Bronchus fibroblast of lung (primary cell): ENCODE data around the gene SLC25A30. TPM values are rescaled to one million over a fixed set of nuclear protein-coding genes. Genes with fewer than 3 reads are reported as not detected.

Experiments
- total RNA-seq: library from RNA; depleted of rRNA; stranded (reverse); fragments of >200 nt; gene quantifications from 2 replicates; pipeline ENCODE4 v1.2.3, GENCODE V29; 2015

Gene SLC25A30, protein sequence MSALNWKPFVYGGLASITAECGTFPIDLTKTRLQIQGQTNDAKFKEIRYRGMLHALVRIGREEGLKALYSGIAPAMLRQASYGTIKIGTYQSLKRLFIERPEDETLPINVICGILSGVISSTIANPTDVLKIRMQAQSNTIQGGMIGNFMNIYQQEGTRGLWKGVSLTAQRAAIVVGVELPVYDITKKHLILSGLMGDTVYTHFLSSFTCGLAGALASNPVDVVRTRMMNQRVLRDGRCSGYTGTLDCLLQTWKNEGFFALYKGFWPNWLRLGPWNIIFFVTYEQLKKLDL
- 2.8 and 2.9 TPM in 2 replicates for total RNA-seq

DNA sequence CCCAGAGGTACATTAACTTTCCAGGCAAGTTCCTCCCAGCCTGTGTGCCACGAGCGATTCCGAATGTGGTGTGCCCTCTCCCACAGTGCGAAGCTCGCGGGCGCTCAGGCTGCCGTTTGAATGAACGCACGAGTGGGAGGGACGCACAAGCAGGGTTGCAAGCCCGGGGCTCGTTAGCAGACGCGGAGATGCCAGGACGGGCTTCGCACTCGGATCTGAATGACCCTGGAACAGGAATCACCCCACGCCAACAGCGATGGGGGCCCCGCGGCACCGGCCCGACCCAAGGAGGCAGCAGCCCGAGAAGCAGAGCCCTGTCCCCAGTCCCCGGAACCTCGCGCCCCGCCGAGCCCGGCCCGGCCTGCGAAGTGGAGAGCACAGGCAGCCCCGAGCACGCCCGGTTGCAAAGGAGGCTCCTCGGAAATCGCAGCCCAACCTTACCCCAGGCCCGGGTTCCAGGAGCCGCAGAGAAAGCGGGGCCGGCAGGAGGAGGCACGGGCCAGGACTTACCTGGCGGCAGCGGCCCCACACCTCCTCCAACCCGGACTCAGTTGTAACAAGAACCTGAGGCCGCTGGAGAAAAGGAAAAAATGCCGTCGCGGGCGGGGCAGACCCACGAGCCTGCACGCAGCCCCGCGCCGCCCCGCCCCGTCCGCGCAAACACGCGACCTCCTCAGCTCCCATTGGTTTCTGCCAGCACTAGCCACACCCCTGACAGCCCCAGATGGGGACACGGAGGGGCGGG, at the start of gene SLC25A30:
TSS of gene SLC25A30 (minus strand) at position 584 of the 745 bp plus-strand sequence. CDS start 6,948 bp downstream, outside the sequence.

DNA sequence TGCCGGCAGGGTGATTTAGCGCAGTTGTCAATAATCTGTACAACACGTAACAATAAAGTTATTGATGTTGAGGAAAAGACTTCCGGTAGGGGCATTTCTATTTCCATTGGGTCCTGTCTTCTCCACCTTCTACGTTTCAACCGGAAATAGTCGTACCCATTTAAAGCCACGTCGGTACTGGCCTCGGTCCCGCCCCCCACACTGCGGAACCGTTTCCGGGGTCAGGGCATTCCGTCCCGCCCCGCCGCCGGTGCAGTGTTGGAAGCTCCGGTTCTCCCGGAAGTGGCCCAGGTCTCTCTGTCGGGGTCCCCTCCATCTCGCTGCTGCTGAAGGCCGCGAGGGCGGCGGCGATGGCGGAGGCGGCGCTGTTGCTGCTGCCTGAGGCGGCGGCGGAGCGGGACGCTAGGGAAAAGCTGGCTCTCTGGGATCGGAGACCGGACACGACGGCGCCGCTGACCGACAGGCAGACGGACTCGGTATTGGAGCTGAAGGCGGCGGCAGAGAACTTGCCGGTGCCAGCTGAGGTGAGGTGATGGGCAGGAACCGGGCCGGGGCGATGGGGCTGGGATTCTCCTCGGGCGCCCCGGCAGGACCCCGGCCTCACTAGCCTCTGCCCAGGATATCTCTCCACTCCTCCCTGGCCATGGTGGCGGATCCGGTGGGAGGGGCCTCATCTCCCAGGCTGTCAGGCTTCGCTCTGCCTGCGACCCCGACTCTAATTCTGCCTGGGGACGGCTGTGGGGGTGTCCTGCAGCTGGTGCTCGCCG, 46.7 kb upstream of the SLC25A30 start, which contains the start of gene COG3:
TSS of gene COG3 (plus strand) at position 253 of the 767 bp plus-strand sequence. CDS start at position 351, 98 bp downstream.

Other genes with a start within 250 kb of the SLC25A30 start
- 0.15 TPM in 1 of 2 replicates, not detected in the other for gene KCTD4, start 217.3 kb downstream of the SLC25A30 start, total RNA-seq
- 1,175 and 1,187 TPM in 2 replicates for gene TPT1, start 77.2 kb downstream of the SLC25A30 start, total RNA-seq
- 19.5 and 21.0 TPM in 2 replicates for gene COG3, start 46.6 kb upstream of the SLC25A30 start, total RNA-seq
- not detected in 2 replicates for gene ERICH6B, start 197.4 kb upstream of the SLC25A30 start, total RNA-seq